HepG2 (cell line): ENCODE measurements around the gene FRMD3.

Experiments used
- ATM ChIP-seq: fragments of 450-650 bp; IDR thresholded peaks from 2 replicates; pipeline ENCODE4 v1.7.1; 2017; ENCODE audit warnings: mild to moderate bottlenecking, borderline replicate concordance
- CTCF ChIP-seq: sonication (generic); formaldehyde crosslinking; IDR thresholded peaks from 2 replicates; pipeline ENCODE4 v1.5.0; 2020; ENCODE audit warnings: mild to moderate bottlenecking, missing genetic modification reagents, moderate library complexity
- DPF2 ChIP-seq: sonication (generic); formaldehyde crosslinking; IDR thresholded peaks from 2 replicates; pipeline ENCODE4 v1.4.0; 2020; ENCODE audit warnings: mild to moderate bottlenecking, low read depth, missing genetic modification reagents, borderline replicate concordance
- GABPA ChIP-seq, 2 experiments: IDR thresholded peaks; 2 replicates each; pipeline ENCODE4 v1.6.1; 2011 to 2016; ENCODE audit warnings: low read depth in 2 of 2, low read length in 1 of 2, missing biosample characterization in 1 of 2, missing genetic modification characterization in 1 of 2
- HNF4G ChIP-seq, 2 experiments: sonication (generic) in 1 of 2; formaldehyde crosslinking in 1 of 2; IDR thresholded peaks; 2 replicates each; pipeline versions ENCODE4 v1.4.0 to v1.6.1; 2011 to 2020; ENCODE audit warnings: borderline replicate concordance in 2 of 2, low read depth in 2 of 2, mild to moderate bottlenecking in 2 of 2, low read length in 1 of 2, missing genetic modification reagents in 1 of 2, moderate library complexity in 1 of 2
- MEIS1 ChIP-seq: sonication (generic); formaldehyde crosslinking; IDR thresholded peaks from 2 replicates; pipeline ENCODE4 v1.9.0; 2021; ENCODE audit warnings: mild to moderate bottlenecking, missing genetic modification reagents, moderate library complexity, borderline replicate concordance
- POLR2A ChIP-seq, 2 experiments: IDR thresholded peaks; 2 replicates each; pipeline ENCODE4 v1.6.1; 2011; ENCODE audit warnings: low read depth in 2 of 2, low read length in 2 of 2, mild to moderate bottlenecking in 1 of 2, moderate library complexity in 1 of 2; ENCODE audit not compliant: insufficient read depth in 1 of 2
- SAFB2 ChIP-seq: sonication (generic); formaldehyde crosslinking; IDR thresholded peaks from 2 replicates; pipeline ENCODE4 v1.5.1; 2020; ENCODE audit warnings: missing genetic modification reagents, low read depth, mild to moderate bottlenecking, borderline replicate concordance
- ZKSCAN8 ChIP-seq: IDR thresholded peaks from 2 replicates; pipeline ENCODE4 v1.6.1; 2016; ENCODE audit warnings: borderline replicate concordance, missing genetic modification reagents, missing compliant biosample characterization
- ZNF484 ChIP-seq: sonication (generic); formaldehyde crosslinking; IDR thresholded peaks from 2 replicates; pipeline ENCODE4 v1.5.1; 2020; ENCODE audit warnings: mild to moderate bottlenecking, low read depth, missing genetic modification reagents, borderline replicate concordance
- ZNF737 ChIP-seq: sonication (generic); formaldehyde crosslinking; IDR thresholded peaks from 2 replicates; pipeline ENCODE4 v1.5.0; 2020; ENCODE audit warnings: missing genetic modification reagents, mild to moderate bottlenecking, borderline replicate concordance
- ZNF850 ChIP-seq: sonication (generic); formaldehyde crosslinking; conservative IDR thresholded peaks from 2 replicates; pipeline ENCODE4 v1.9.0; 2021; ENCODE audit warnings: mild to moderate bottlenecking, missing genetic modification reagents
- ZZZ3 ChIP-seq: sonication (generic); formaldehyde crosslinking; IDR thresholded peaks from 2 replicates; pipeline ENCODE4 v1.4.0; 2020; ENCODE audit warnings: missing genetic modification reagents, mild to moderate bottlenecking, borderline replicate concordance
- TF ChIP-seq, protein P1 (sequence below): sonication (generic); formaldehyde crosslinking; IDR thresholded peaks from 2 replicates; pipeline ENCODE4 v1.4.0; 2020; ENCODE audit warnings: missing genetic modification reagents

DNA sequence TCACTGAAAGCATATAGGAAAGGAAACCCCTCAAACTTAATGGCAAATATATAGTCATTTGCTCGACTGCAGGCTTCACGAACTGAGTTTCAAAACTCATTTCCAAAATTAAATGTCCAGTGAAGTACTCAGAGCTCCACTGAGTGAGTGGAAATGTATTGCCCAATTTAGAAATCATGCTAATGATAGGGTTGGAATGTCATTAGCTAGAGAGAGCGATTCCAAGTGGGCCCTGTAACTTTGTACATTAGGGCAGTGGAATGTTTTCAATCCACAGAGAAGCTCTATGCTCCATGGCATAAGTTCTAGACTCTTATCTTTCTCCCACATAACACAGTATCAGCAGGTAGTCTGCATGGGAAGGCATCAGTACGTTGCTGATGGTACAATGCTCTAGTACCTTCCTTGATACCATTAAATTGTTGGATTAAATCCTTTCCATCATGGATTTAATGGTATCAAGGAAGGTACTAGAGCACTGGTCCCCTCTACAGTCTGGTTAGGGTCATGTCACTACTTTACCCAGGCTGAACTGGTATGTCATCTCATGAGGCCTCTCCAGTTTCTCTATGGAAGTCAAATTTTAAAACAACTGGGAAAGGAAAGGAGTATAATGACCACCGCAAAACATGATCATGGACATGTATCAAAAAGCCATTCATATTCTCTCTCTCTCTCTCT, 292.1 kb downstream of the FRMD3 start:
- TF ChIP-seq GABPA (IDR thresholded peaks at IDR 0.05; ENCODE audit: low read depth, low read length), result no peak
- TF ChIP-seq GABPA (CRISPR knock-in tag; IDR thresholded peaks at IDR 0.05; ENCODE audit: low read depth), result no peak
- no peak for TF ChIP-seq ZKSCAN8 (CRISPR knock-in tag)
- TF ChIP-seq ZNF850 (CRISPR knock-in tag), result no peak
- TF ChIP-seq CTCF (CRISPR knock-in tag), result no peak
- TF ChIP-seq, protein P1, sequence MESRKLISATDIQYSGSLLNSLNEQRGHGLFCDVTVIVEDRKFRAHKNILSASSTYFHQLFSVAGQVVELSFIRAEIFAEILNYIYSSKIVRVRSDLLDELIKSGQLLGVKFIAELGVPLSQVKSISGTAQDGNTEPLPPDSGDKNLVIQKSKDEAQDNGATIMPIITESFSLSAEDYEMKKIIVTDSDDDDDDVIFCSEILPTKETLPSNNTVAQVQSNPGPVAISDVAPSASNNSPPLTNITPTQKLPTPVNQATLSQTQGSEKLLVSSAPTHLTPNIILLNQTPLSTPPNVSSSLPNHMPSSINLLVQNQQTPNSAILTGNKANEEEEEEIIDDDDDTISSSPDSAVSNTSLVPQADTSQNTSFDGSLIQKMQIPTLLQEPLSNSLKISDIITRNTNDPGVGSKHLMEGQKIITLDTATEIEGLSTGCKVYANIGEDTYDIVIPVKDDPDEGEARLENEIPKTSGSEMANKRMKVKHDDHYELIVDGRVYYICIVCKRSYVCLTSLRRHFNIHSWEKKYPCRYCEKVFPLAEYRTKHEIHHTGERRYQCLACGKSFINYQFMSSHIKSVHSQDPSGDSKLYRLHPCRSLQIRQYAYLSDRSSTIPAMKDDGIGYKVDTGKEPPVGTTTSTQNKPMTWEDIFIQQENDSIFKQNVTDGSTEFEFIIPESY (CRISPR knock-in tag), result no peak
- no peak for TF ChIP-seq ZZZ3 (CRISPR knock-in tag)
- TF ChIP-seq DPF2 (CRISPR knock-in tag), result no peak
- no peak for TF ChIP-seq POLR2A (IDR thresholded peaks at IDR 0.05; ENCODE audit: insufficient read depth in 1 of 2, low read depth in 2 of 2, low read length in 2 of 2)
- TF ChIP-seq ZNF484 (CRISPR knock-in tag), result no peak
- TF ChIP-seq ZNF737 (CRISPR knock-in tag), result no peak
- TF ChIP-seq SAFB2, result no peak
- TF ChIP-seq ATM, result no peak
- TF ChIP-seq MEIS1 (CRISPR knock-in tag), result no peak
- no peak for TF ChIP-seq HNF4G (IDR thresholded peaks at IDR 0.05; ENCODE audit: borderline replicate concordance, low read depth, low read length)
- no peak for TF ChIP-seq HNF4G (CRISPR knock-in tag; IDR thresholded peaks at IDR 0.05; ENCODE audit: borderline replicate concordance, low read depth)
